IPS DF 19.7 (cell line): Measurements from ENCODE around the gene PALB2.

Experiments
- DNase-seq: peaks from one replicate; pipeline ENCODE4 v3.0.0-alpha.2; 2013; ENCODE audit warnings: low read depth, low spot score

PALB2 gene

GRCh38 chr16:23640931-23641765 is at the start of gene PALB2, which contains the start of gene DCTN5:
PALB2 (minus strand) TSS chr16:23641310; CDS start chr16:23641157, 153 bp downstream.
DCTN5 (plus strand) TSS chr16:23641466; CDS start chr16:23641543, 77 bp downstream.
- DNase-seq, result peak; percentile 82

- no peak for DNase-seq
Observed at GRCh38 chr16:23689442-23690187, 48.5 kb upstream of the PALB2 start.

DNA sequence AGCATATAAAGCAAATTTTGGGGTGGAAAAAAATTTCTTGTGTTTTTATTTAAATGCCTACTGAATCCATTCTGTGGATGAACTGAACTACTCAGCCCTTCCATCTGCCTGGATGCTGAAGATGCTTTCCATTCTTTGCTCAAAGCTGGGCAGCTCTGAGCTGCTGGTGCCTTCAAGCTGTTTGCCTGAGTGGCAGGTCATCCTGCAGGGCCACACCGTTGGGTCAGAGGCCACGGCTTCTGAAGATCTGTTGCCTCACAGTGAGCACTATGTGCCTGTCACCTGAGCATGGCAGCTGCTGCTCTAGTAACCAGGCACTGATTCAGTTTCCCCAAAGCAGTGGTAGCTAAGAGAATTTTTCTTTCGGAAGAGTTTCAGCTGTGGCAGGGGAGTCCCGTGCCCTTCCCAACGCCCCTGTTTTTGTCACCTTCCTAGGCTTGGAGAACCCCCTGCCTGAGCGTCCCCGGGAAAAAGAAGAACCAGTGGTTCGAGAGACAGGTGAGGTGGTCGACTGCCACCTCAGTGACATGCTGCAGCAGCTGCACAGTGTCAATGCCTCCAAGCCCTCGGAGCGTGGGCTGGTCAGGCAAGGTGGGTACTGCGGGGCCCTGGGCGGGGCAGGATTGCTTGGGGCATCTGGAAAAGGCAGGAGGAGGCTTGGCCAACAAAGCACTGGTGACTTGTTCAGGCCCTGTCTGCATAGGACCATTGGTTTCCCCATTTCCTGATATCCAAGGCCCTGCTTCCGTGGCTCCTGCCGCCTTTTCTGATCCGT is 46.1 kb upstream of the PALB2 start:
- no peak for DNase-seq

- DNase-seq, result no peak
Observed at GRCh38 chr16:23683487-23683886, 42.4 kb upstream of the PALB2 start.

- DNase-seq, result no peak
Observed at GRCh38 chr16:23682181-23682580, 41.1 kb upstream of the PALB2 start.

DNA sequence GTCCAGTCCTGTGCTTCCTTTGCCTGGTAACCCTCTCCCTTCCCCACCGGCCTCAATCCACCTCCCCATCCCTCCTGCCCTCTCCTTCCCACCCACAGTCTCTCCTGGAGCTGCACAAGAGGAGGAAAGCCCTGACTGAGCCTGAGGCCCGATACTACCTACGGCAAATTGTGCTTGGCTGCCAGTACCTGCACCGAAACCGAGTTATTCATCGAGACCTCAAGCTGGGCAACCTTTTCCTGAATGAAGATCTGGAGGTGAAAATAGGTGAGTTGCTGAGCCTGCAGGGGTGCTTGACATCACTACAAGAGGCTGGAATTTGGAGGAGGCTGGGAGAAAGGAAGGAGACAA is 38.9 kb upstream of the PALB2 start:
- no peak for DNase-seq

DNA sequence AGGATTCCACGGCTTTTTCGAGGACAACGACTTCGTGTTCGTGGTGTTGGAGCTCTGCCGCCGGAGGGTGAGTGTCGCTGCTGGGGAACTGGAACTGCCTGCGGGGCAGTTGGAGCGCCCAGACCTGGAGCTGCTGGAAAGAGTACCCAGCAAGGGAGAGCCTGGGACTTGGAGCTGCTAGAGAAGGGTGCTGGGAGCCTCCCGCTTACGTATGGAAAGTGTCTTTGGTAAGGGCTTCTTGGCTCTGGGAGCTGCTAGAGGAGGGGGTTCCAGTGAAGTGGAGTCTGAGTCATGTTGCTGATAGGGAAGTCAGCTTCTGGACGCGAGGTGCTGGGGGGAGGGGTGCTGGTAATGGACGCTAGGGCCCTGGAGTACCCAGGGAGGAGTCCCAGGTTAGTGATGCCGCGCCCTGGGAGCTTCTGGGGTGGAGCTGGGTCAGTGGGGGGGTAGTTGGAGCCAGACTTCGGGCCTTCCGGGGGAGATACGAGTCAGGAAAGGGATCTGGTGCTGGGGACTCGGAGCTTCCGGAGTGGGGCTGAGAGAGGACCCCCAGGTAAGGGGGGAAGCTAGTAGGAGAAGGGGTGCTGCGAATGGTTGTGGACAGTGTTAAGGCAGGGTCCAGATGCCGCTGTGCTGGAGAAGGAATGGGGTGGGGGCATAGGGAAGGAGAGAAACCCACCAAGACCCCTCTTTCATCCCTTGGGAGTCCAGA is 38.3 kb upstream of the PALB2 start:
- DNase-seq, result no peak

DNA sequence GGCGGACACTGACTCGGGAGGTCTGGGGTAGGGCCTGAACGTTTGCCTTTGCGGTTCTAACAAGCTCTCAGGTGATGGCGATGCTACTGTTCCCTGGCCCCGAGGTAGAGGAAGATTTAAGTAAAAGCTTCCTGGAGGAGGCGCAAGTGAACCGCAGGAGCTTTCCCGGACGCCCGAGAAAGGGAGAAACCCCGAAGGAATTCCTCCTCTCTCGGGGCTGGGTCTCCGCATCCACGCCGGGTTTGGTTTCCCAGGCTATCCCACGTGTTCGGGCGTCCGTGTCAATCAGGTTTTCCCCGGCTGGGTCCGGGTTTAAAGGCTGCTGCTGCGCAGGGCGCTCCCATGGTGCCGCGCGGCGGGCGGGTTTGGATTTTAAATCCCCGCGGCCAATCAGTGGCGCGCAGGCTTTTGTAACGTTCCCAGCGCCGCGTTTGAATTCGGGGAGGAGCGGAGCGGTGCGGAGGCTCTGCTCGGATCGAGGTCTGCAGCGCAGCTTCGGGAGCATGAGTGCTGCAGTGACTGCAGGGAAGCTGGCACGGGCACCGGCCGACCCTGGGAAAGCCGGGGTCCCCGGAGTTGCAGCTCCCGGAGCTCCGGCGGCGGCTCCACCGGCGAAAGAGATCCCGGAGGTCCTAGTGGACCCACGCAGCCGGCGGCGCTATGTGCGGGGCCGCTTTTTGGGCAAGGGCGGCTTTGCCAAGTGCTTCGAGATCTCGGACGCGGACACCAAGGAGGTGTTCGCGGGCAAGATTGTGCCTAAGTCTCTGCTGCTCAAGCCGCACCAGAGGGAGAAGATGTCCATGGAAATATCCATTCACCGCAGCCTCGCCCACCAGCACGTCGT is 37.5 kb upstream of the PALB2 start, which contains the start of gene PLK1:
PLK1 (plus strand) TSS at position 460 of the 844 bp plus-strand sequence; CDS start at position 504, 44 bp downstream.
- DNase-seq, result peak; percentile 80

GRCh38 chr16:23676924-23677480 is 35.9 kb upstream of the PALB2 start:
- DNase-seq, result no peak

GRCh38 chr16:23673971-23674614 is 33.0 kb upstream of the PALB2 start:
- no peak for DNase-seq

DNA sequence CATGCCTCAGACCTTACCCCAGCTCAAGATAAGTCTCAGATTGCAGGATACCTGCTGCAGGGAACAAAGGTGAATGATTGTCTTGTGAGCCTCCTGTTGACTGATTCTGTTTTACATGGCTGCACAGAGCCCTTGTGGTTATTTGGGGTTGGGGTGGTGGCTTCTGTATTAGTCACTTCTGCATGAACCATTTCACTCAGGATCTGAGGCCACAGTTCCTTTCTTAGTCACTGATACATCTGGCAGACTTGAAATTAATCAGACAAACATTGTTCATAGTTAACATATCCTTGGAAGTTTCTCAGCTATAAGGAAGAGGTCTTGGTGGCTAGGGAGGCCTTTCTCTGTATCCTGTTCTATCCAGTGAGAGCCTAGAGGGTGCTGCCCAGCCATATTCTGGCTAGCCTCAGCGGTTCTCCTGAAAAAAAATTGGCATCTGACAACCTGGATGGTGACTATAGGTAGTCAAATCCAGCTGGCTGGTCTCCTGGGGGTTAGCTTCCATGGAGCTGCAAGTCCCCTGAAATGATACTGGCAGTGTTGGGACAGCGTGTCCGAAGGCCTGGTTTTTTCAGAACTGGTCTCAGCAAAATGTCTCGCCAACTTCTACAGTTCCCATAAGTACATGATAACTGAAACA is 29.1 kb upstream of the PALB2 start:
- DNase-seq, result no peak

DNA sequence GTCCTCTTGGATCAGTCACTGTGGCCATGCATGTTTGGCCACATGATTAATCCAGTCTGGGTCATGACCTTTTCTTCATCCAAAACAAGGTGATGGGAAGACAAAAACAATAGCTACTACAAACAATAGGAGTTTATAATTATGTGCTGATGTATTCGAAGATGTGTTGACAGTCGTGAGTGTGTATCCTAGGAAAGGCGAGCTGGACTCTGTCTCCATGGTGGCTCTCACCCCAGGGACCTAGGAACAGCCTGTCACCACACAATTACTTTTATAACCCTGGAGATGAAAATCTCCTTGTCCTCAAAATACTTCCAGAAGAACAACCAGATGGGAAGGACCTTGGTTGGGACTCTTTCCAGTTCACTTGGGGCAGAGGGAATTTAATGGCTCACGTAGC is 27.8 kb upstream of the PALB2 start:
- no peak for DNase-seq

DNA sequence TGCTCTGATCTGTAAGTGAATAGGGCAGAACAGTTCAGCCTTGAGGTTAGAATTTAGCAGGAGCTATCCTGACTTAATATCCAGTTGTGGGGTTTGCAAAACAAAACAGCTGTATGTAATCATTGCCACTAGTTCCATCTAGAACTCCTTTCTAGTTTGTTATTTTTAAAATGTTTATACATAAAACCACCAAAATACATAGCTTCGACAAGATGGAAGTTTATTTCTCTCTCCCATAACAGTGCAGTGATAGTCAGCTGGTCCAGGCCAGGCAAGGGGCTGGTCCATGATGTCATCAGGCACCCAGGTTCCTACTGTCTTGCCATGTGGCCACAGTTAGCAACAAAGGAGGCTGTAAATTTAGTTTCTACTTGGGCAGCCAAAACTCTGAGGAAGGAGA is 27.1 kb upstream of the PALB2 start:
- DNase-seq, result no peak

DNA sequence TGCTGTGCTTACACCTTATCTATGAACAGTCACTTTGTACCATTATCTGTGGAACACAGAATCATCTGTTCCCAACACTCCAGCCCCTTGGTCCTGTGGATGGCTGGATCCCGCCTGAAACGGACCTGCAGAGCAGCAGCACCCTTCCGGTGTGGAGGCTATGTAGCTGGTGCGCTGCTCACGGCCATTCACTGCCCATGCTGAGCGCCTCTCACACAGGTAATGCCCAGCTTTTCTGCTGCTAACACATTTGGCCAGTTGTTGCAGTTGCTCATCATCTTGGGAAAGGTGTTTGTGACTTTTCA is 26.2 kb upstream of the PALB2 start:
- no peak for DNase-seq

- DNase-seq, result no peak
Observed at GRCh38 chr16:23666571-23667354, 25.7 kb upstream of the PALB2 start.

GRCh38 chr16:23663918-23664317 is 22.8 kb upstream of the PALB2 start:
- DNase-seq, result no peak

DNA sequence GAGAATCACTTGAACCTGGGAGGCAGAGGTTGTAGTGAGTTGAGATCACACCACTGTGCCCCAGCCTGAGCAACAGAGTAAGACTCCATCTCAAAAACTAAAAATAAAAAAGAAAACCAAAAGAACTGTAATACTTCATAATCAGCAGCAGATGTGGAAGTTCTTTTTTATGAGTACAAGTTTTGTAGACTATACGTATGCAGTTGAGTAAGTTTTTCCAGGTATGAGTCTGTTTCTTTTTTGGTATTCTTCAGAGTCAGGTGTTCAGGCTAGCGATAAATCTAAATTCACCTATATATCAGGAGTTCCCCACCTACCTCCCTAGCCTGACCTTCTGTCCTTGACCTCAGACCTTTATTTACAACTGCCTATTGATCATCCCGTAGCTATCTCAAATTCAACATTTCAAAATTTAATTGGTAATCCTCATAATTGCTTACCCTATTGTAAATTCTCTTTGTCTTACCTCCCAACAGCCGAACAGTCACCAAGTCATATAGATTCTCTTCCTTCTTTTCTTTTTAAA is 10.9 kb upstream of the PALB2 start:
- DNase-seq, result no peak
